ENCODE data around the gene ZNF462.

ZNF462 gene

GRCh38 chr9:106953174-106953573, 90.2 kb downstream of the ZNF462 start:
- no peaks in the 10 kb centered on the region for H3K9me3 ChIP-seq
- no peak overlapping the region for H3K4me3 ChIP-seq (ENCODE audit: low read depth in 1 of 2, low read length in 1 of 2)
- no peak overlapping the region for H3K27ac ChIP-seq
- no peaks in the 10 kb centered on the region for H3K4me1 ChIP-seq (ENCODE audit: control insufficient read depth in 1 of 2, insufficient read depth in 1 of 2, low read depth in 1 of 2, low read length in 1 of 2)
- no peak for TF ChIP-seq CTCF (IDR thresholded peaks at IDR 0.05)
- H3K27me3 ChIP-seq = no peaks in the 10 kb centered on the region
- H3K36me3 ChIP-seq = no peaks in the 10 kb centered on the region

- Histone ChIP-seq H3K27me3 (no peaks in the 10 kb centered on the region), H3K4me1 (ENCODE audit: control insufficient read depth in 1 of 2, insufficient read depth in 1 of 2, low read depth in 1 of 2, low read length in 1 of 2) (no peaks in the 10 kb centered on the region), H3K4me3 (ENCODE audit: low read depth in 1 of 2, low read length in 1 of 2) (no peak overlapping the region), H3K27ac (no peak overlapping the region), H3K36me3 (no peaks in the 10 kb centered on the region), H3K9me3 (no peaks in the 10 kb centered on the region)
- no peak for TF ChIP-seq CTCF (IDR thresholded peaks at IDR 0.05)
Observed at GRCh38 chr9:106954558-106954957, 91.6 kb downstream of the ZNF462 start.

GRCh38 chr9:106954974-106955850, 92.2 kb downstream of the ZNF462 start:
- TF ChIP-seq CTCF (IDR thresholded peaks at IDR 0.05) = no peak
- no peaks in the 10 kb centered on the region for H3K36me3 ChIP-seq
- H3K27ac ChIP-seq = no peak overlapping the region
- H3K4me1 ChIP-seq (ENCODE audit: control insufficient read depth in 1 of 2, insufficient read depth in 1 of 2, low read depth in 1 of 2, low read length in 1 of 2) = no peaks in the 10 kb centered on the region
- H3K9me3 ChIP-seq = no peaks in the 10 kb centered on the region
- H3K27me3 ChIP-seq = no peaks in the 10 kb centered on the region
- no peak overlapping the region for H3K4me3 ChIP-seq (ENCODE audit: low read depth in 1 of 2, low read length in 1 of 2)

- Histone ChIP-seq H3K4me3 (ENCODE audit: low read depth in 1 of 2, low read length in 1 of 2) (no peak overlapping the region), H3K4me1 (ENCODE audit: control insufficient read depth in 1 of 2, insufficient read depth in 1 of 2, low read depth in 1 of 2, low read length in 1 of 2) (no peaks in the 10 kb centered on the region), H3K36me3 (no peaks in the 10 kb centered on the region), H3K27ac (no peak overlapping the region), H3K27me3 (no peaks in the 10 kb centered on the region), H3K9me3 (no peaks in the 10 kb centered on the region)
- TF ChIP-seq CTCF (IDR thresholded peaks at IDR 0.05) = no peak
Observed at GRCh38 chr9:106956971-106957370, 94.0 kb downstream of the ZNF462 start.

GRCh38 chr9:106958955-106959657, 96.1 kb downstream of the ZNF462 start:
- no peaks in the 10 kb centered on the region for H3K36me3 ChIP-seq
- TF ChIP-seq CTCF (IDR thresholded peaks at IDR 0.05) = no peak
- no peaks in the 10 kb centered on the region for H3K4me1 ChIP-seq (ENCODE audit: control insufficient read depth in 1 of 2, insufficient read depth in 1 of 2, low read depth in 1 of 2, low read length in 1 of 2)

More at GRCh38 chr9:106958955-106959657, 96.1 kb downstream of the ZNF462 start:
- Histone ChIP-seq H3K9me3 (no peaks in the 10 kb centered on the region), H3K27me3 (no peaks in the 10 kb centered on the region), H3K27ac (no peak overlapping the region), H3K4me3 (ENCODE audit: low read depth in 1 of 2, low read length in 1 of 2) (no peak overlapping the region)
